Sigmoid colon (tissue), 4 donors: Measurements from ENCODE around the gene GRIK1.

ENCODE experiments used
- CTCF ChIP-seq, 4 experiments: fragments of 450-650 bp in 3 of 4; fragments of 200-600 bp in 1 of 4; IDR thresholded peaks; one replicate each; pipeline ENCODE4 v1.5.1; 2016 to 2019; ENCODE audit warnings: antibody characterized with exemption in 4 of 4, mild to moderate bottlenecking in 3 of 4, moderate library complexity in 2 of 4
- EP300 ChIP-seq, 4 donors: sonication (generic); formaldehyde crosslinking; IDR thresholded peaks; one replicate each; pipeline ENCODE4 v1.6.1; 2017; ENCODE audit warnings: antibody characterized with exemption in 4 of 4
- POLR2A ChIP-seq, 2 donors: fragments of 450-650 bp; IDR thresholded peaks; one replicate each; pipeline ENCODE4 v1.6.1; 2016; ENCODE audit warnings: antibody characterized with exemption in 2 of 2, mild to moderate bottlenecking in 2 of 2, moderate library complexity in 2 of 2
- POLR2AphosphoS5 ChIP-seq, 4 donors: sonication (generic); formaldehyde crosslinking; IDR thresholded peaks; one replicate each; pipeline ENCODE4 v1.6.1; 2017; ENCODE audit warnings: antibody characterized with exemption in 4 of 4

DNA sequence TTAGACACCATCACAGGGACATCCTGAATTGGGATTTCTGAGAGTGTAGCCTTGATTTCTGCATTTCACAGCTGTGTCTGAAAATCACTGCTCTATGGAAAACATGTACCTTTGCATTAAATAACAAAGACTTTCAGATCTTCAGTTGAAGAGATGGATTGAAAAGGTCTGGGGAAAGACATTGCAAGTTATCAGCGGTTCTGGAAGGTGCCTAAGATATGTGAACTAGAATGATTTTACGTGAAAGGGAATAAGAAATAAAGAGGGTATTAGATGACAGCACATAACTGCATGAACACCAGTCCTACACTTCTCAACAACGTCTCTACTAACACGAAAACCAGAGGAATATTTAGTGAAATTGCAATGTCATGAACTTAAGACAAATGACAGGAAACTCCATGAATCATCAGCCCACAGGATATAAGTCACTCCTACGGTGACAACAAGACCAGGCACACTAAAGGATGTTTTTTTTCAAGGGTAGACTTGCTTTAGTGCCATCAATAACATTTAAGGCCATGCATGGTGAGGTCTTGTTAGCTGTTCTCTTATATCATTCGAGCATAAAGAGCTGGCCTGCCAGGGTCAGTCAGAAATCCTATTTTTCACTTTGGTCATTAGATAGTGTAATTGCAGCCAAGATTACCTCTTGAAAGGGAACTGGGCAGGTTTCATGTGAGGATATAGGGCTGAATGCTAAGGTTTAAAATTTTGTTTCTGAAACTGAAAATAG, 283.1 kb downstream of the GRIK1 start:
- TF ChIP-seq POLR2A (IDR thresholded peaks at IDR 0.05) (no peak), CTCF (IDR thresholded peaks at IDR 0.05) (no peak), EP300 (IDR thresholded peaks at IDR 0.05) (no peak), POLR2AphosphoS5 (IDR thresholded peaks at IDR 0.05) (no peak)
